Panc1 (cell line): ENCODE results near the gene ZNF774.

Source experiments
- CTCF ChIP-seq: fragments of 450-650 bp; IDR thresholded peaks from 2 replicates; pipeline ENCODE4 v1.5.1; 2017; ENCODE audit warnings: mild to moderate bottlenecking
- TCF7L2 ChIP-seq: IDR thresholded peaks from 2 replicates; pipeline ENCODE4 v1.6.1; 2011; ENCODE audit warnings: mild to moderate bottlenecking, low read depth, low read length, inconsistent platforms

GRCh38 chr15:90360746-90361145, 8.7 kb downstream of the ZNF774 start:
- TF ChIP-seq CTCF (no peak), TCF7L2 (no peak)
